ENCODE data around the gene RPS6KA1. TPM values are rescaled to one million over a fixed set of nuclear protein-coding genes. Genes with fewer than 3 reads are reported as not detected.

The RPS6KA1 gene
- total RNA-seq, 2 experiments from 2014 or later = 29.1 to 29.6 TPM

DNA sequence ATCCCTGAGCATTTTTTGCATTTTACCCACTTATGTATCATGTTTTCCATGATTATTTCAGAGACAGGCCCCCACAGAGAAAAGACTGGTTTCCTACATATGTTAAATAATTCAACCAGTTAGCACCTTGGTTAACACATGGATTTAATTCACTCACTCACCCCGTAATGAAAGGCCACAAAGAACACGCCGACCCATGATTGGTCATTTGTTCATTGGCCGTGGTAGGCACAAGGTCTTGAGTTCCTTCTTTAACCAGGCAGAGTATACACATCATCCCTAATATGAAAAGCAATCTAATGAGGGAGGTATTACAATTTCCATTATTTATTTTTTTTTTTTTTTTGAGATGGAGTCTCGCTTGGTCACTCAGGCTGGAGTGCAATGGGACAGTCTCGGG is 50.6 kb downstream of the RPS6KA1 start:
- CTCF ChIA-PET = no interaction called here
- H3K27ac ChIP-seq (ENCODE audit: low read depth in 1 of 2, low read length in 2 of 2) = no peak overlapping the region
- H3K27ac Mint-ChIP-seq = no peak overlapping the region
- H3K9me3 Mint-ChIP-seq = no peaks in the 10 kb centered on the region
- no peaks in the 10 kb centered on the region for H3K27me3 ChIP-seq (ENCODE audit: control insufficient read depth in 1 of 2, insufficient read depth in 2 of 2, low read length in 2 of 2)
- TF ChIP-seq, protein P1, sequence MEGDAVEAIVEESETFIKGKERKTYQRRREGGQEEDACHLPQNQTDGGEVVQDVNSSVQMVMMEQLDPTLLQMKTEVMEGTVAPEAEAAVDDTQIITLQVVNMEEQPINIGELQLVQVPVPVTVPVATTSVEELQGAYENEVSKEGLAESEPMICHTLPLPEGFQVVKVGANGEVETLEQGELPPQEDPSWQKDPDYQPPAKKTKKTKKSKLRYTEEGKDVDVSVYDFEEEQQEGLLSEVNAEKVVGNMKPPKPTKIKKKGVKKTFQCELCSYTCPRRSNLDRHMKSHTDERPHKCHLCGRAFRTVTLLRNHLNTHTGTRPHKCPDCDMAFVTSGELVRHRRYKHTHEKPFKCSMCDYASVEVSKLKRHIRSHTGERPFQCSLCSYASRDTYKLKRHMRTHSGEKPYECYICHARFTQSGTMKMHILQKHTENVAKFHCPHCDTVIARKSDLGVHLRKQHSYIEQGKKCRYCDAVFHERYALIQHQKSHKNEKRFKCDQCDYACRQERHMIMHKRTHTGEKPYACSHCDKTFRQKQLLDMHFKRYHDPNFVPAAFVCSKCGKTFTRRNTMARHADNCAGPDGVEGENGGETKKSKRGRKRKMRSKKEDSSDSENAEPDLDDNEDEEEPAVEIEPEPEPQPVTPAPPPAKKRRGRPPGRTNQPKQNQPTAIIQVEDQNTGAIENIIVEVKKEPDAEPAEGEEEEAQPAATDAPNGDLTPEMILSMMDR (IDR thresholded peaks at IDR 0.05) = no peak
- no peaks in the 10 kb centered on the region for H3K27me3 Mint-ChIP-seq
- POLR2A ChIA-PET = no interaction called here
- H3K4me1 ChIP-seq (ENCODE audit: insufficient read depth, low read length) = peaks cover 9% of the 10 kb centered on the region
- DNase-seq = no peak
- H3K4me3 Mint-ChIP-seq = no peak overlapping the region
- no peak for ATAC-seq (ENCODE audit: poor library complexity)
- peaks cover 7% of the 10 kb centered on the region for H3K36me3 Mint-ChIP-seq (ENCODE audit: low read depth)
- intact Hi-C loops (cut with DNase I, micrococcal nuclease) = no loop called here
- H3K4me1 Mint-ChIP-seq (ENCODE audit: low read depth) = peaks cover 11% of the 10 kb centered on the region
- peaks cover 3% of the 10 kb centered on the region for H3K36me3 ChIP-seq (ENCODE audit: insufficient read depth, low read length)
- H3K4me3 ChIP-seq (ENCODE audit: low read length) = no peak overlapping the region
- no peaks in the 10 kb centered on the region for H3K9me3 ChIP-seq (ENCODE audit: control insufficient read depth in 1 of 2, insufficient read depth in 1 of 2, low read length in 2 of 2)

DNA sequence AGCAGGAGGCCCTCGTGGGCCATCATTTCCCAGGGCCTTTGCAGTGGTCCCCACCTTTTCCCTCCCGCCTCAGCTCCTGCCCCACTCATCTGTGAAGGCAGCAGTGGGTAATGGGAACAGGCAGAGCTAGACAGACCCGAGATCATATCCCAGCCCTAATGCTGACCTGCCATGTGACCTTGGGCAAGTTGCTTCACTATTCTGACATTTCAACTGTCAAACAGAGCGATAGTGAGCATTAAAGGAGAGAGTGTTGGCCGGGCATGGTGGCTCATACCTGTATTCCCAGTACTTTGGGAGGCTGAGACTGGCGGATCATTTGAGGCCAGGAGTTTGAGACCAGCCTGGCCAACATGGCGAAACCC is 51.7 kb downstream of the RPS6KA1 start:
- ATAC-seq (ENCODE audit: poor library complexity) = no peak
- Histone ChIP-seq H3K4me1 (ENCODE audit: insufficient read depth, low read length) (peaks cover 9% of the 10 kb centered on the region), H3K27me3 (ENCODE audit: control insufficient read depth in 1 of 2, insufficient read depth in 2 of 2, low read length in 2 of 2) (no peaks in the 10 kb centered on the region), H3K27ac (ENCODE audit: low read depth in 1 of 2, low read length in 2 of 2) (no peak overlapping the region), H3K36me3 (ENCODE audit: insufficient read depth, low read length) (no peaks in the 10 kb centered on the region), H3K4me3 (ENCODE audit: low read length) (no peak overlapping the region), H3K9me3 (ENCODE audit: control insufficient read depth in 1 of 2, insufficient read depth in 1 of 2, low read length in 2 of 2) (no peaks in the 10 kb centered on the region)
- intact Hi-C loops (cut with DNase I, micrococcal nuclease) = no loop called here
- no peak for DNase-seq
- H3K4me1 Mint-ChIP-seq (ENCODE audit: low read depth) = peaks cover 11% of the 10 kb centered on the region
- no peak overlapping the region for H3K27ac Mint-ChIP-seq
- TF ChIP-seq, protein P1 (IDR thresholded peaks at IDR 0.05) = no peak
- POLR2A ChIA-PET = no interaction called here
- H3K27me3 Mint-ChIP-seq = no peaks in the 10 kb centered on the region
- peaks cover under 1% of the 10 kb centered on the region for H3K36me3 Mint-ChIP-seq (ENCODE audit: low read depth)
- H3K4me3 Mint-ChIP-seq = no peak overlapping the region
- no peaks in the 10 kb centered on the region for H3K9me3 Mint-ChIP-seq
- CTCF ChIA-PET = no interaction called here

DNA sequence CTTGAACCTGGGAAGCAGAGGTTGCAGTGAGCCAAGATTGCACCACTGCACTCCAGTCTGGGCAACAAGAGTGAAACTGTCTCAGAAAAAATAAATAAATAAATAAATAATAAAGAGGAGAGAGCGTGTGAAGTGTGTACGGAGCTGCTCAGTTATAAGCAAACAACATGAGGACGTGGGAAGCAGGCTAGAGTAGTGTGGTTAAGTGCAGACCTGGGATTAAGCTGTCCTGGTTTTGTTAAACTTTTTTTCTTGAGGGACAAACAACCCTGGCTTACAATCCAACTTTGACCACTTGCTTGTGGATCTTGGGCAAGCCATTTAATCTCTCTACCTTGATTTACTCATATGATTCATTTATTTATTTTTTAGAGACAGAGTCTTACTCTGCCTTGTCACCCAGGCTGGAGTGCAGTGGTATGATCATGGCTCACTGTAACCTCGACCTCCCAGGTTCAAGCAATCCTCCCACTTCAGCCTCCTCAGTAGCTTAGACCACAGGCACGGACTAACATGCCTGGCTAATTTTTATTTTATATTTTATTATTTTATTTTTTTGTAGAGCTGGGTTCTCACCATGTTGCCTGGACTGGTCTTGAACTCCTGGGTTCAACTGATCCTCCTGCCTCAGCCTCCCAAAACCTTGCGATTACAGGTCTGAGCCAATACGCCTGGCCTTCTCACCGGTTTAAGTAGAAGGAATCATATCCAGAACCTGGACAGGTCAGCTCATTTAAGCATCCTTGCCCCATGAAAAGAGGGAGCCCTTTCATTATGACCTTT is 52.7 kb downstream of the RPS6KA1 start:
- H3K27ac ChIP-seq (ENCODE audit: low read depth in 1 of 2, low read length in 2 of 2) = no peak overlapping the region
- no peak for ATAC-seq (ENCODE audit: poor library complexity)

More for the DNA sequence above, 52.7 kb downstream of the RPS6KA1 start:
- ChIA-PET POLR2A (no interaction called here), CTCF (no interaction called here)
- Mint-ChIP-seq H3K36me3 (ENCODE audit: low read depth) (no peaks in the 10 kb centered on the region), H3K27ac (no peak overlapping the region), H3K9me3 (no peaks in the 10 kb centered on the region), H3K27me3 (no peaks in the 10 kb centered on the region), H3K4me3 (no peak overlapping the region), H3K4me1 (ENCODE audit: low read depth) (peaks cover 11% of the 10 kb centered on the region)
- intact Hi-C loops (cut with DNase I, micrococcal nuclease) = no loop called here
- no peak for DNase-seq
- Histone ChIP-seq H3K36me3 (ENCODE audit: insufficient read depth, low read length) (no peaks in the 10 kb centered on the region), H3K4me3 (ENCODE audit: low read length) (no peak overlapping the region), H3K9me3 (ENCODE audit: control insufficient read depth in 1 of 2, insufficient read depth in 1 of 2, low read length in 2 of 2) (no peaks in the 10 kb centered on the region), H3K4me1 (ENCODE audit: insufficient read depth, low read length) (peaks cover 9% of the 10 kb centered on the region), H3K27me3 (ENCODE audit: control insufficient read depth in 1 of 2, insufficient read depth in 2 of 2, low read length in 2 of 2) (no peaks in the 10 kb centered on the region)
- TF ChIP-seq, protein P1 (IDR thresholded peaks at IDR 0.05) = no peak

Measured in CD4-positive, alpha-beta T cell (primary cell).